Neural cell (in vitro differentiated cells): Measurements from ENCODE around the gene IMMP2L.

Experiments used
- TF ChIP-seq, protein P1 (sequence below): fragments of 450-650 bp; IDR thresholded peaks from 2 replicates; pipeline ENCODE4 v1.5.1; 2014; ENCODE audit warnings: antibody characterized with exemption, mild to moderate bottlenecking, moderate library complexity; ENCODE audit not compliant: poor library complexity, severe bottlenecking
- TF ChIP-seq, protein P2 (sequence below): IDR thresholded peaks from 2 replicates; pipeline ENCODE4 v1.6.1; 2012; ENCODE audit warnings: borderline replicate concordance

DNA sequence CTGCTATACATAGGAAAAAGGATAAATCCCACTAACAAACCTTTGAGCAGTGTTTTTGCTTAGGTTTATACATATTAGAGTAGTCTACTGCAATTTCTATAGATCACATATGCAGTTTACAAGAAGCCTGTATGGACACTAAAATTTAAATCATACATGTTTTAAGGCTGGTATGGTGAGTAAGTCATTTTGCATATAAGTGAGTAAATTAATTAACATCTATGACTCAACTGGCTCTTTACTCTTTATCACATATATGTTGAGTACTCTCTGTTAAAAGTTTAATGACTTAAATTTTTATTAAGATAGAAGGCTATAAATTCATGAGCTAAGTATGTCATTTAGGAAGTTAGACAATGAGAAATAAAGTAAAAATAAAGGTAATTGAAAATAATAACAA, 402.0 kb downstream of the IMMP2L start:
- TF ChIP-seq, protein P1, sequence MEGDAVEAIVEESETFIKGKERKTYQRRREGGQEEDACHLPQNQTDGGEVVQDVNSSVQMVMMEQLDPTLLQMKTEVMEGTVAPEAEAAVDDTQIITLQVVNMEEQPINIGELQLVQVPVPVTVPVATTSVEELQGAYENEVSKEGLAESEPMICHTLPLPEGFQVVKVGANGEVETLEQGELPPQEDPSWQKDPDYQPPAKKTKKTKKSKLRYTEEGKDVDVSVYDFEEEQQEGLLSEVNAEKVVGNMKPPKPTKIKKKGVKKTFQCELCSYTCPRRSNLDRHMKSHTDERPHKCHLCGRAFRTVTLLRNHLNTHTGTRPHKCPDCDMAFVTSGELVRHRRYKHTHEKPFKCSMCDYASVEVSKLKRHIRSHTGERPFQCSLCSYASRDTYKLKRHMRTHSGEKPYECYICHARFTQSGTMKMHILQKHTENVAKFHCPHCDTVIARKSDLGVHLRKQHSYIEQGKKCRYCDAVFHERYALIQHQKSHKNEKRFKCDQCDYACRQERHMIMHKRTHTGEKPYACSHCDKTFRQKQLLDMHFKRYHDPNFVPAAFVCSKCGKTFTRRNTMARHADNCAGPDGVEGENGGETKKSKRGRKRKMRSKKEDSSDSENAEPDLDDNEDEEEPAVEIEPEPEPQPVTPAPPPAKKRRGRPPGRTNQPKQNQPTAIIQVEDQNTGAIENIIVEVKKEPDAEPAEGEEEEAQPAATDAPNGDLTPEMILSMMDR, result no peak
- TF ChIP-seq, protein P2, sequence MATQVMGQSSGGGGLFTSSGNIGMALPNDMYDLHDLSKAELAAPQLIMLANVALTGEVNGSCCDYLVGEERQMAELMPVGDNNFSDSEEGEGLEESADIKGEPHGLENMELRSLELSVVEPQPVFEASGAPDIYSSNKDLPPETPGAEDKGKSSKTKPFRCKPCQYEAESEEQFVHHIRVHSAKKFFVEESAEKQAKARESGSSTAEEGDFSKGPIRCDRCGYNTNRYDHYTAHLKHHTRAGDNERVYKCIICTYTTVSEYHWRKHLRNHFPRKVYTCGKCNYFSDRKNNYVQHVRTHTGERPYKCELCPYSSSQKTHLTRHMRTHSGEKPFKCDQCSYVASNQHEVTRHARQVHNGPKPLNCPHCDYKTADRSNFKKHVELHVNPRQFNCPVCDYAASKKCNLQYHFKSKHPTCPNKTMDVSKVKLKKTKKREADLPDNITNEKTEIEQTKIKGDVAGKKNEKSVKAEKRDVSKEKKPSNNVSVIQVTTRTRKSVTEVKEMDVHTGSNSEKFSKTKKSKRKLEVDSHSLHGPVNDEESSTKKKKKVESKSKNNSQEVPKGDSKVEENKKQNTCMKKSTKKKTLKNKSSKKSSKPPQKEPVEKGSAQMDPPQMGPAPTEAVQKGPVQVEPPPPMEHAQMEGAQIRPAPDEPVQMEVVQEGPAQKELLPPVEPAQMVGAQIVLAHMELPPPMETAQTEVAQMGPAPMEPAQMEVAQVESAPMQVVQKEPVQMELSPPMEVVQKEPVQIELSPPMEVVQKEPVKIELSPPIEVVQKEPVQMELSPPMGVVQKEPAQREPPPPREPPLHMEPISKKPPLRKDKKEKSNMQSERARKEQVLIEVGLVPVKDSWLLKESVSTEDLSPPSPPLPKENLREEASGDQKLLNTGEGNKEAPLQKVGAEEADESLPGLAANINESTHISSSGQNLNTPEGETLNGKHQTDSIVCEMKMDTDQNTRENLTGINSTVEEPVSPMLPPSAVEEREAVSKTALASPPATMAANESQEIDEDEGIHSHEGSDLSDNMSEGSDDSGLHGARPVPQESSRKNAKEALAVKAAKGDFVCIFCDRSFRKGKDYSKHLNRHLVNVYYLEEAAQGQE, result no peak
